Tongue (tissue), 2 donors: ENCODE results near the gene SS18L1. TPM values are rescaled to one million over a fixed set of nuclear protein-coding genes. Genes with fewer than 3 reads are reported as not detected.

Experiments
- DNase-seq: peaks from one replicate; pipeline ENCODE4 v3.0.0-alpha.2; 2015
- total RNA-seq: library from RNA; depleted of rRNA; stranded (reverse); fragments of >200 nt; gene quantifications from one replicate; pipeline ENCODE4 v1.2.3, GENCODE V29; 2014

Gene SS18L1
- total RNA-seq, 1 donor from 2014 or later = 18.9 TPM

GRCh38 chr20:62212299-62212698, 68.7 kb downstream of the SS18L1 start:
- DNase-seq = no peak

GRCh38 chr20:62214067-62214466, 70.5 kb downstream of the SS18L1 start:
- no peak for DNase-seq

DNA sequence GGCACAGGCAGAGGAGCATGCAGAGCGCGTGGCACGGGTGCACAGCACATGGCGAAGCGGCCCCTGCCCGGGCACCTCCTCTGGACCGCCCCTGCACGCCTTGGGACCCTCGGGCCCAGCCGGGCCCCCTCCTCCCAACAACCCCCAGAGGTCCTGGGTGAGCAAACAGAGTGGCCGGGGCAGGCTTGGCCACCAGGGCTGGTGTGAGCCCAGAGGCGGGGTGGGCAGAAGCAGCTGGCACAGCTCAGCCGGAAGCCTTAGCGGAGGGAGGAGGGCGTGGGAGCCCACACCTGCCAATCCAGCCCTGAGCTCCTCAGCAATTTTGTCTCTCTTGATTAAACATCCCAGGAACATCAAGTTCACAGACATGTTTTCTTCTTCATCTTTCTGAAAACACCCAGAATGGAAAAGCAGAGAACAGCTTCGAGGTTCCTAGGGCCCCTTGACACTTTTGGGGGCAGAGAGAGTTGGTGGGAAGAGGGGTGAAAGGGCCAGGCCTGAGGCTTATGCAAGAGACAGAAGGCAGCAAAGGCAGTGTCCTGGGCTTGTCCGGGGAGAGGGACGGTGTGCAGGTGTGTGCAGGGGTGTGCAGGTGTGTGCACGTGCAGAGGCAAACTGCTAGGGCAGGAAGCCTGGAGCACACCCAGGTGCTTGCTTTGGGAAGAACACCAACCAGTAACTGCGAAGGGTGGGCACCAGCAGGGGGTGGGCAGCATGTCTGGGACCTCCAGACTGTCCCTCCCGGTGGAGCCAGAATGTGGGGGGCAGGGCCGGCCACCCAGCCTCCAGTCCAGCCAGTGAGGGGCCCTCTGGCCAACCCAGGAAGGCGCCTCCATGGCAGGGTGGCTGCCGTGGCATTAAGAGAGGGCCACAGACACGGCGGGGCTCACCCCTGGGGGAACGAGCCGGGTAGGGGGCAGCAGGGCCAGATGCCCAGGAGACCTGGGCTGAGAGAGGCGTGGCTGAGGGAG, 71.7 kb downstream of the SS18L1 start:
- no peak for DNase-seq

DNA sequence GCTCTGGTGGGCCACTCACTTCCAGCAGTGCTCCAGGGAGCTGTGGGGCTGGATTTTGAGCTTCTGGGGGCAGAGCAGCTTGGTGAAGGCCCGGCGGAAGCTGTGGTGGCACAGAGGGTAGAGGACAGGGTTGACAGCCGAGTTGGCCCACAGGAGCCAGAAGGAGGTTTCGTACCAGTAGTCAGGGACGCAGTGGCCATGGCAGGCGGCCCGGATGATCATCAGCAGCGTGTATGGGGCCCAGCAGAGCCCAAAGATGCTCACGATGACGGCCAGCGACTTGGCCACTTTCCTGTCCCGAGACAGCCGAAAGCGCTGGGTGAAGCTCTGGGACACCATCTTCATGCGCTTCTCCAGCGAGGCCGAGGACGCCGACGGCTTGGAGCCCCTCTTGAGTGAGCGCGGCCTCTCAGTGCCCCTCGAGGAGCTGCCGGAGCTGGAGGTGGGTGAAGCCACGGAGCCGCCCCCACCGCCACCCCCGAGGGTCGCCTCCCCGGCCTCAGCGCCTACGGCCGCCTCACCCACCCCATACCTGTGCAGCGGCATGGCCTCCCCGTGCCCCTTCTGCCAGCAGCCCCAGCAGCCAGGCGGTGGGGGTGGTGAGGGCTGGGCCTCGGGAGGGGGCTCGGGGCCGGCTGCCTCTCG, 72.5 kb downstream of the SS18L1 start:
- DNase-seq = no peak

- no peak for DNase-seq
Measured at GRCh38 chr20:62216636-62217566, 73.3 kb downstream of the SS18L1 start.

GRCh38 chr20:62217913-62218773, 74.6 kb downstream of the SS18L1 start:
- DNase-seq = no peak

DNA sequence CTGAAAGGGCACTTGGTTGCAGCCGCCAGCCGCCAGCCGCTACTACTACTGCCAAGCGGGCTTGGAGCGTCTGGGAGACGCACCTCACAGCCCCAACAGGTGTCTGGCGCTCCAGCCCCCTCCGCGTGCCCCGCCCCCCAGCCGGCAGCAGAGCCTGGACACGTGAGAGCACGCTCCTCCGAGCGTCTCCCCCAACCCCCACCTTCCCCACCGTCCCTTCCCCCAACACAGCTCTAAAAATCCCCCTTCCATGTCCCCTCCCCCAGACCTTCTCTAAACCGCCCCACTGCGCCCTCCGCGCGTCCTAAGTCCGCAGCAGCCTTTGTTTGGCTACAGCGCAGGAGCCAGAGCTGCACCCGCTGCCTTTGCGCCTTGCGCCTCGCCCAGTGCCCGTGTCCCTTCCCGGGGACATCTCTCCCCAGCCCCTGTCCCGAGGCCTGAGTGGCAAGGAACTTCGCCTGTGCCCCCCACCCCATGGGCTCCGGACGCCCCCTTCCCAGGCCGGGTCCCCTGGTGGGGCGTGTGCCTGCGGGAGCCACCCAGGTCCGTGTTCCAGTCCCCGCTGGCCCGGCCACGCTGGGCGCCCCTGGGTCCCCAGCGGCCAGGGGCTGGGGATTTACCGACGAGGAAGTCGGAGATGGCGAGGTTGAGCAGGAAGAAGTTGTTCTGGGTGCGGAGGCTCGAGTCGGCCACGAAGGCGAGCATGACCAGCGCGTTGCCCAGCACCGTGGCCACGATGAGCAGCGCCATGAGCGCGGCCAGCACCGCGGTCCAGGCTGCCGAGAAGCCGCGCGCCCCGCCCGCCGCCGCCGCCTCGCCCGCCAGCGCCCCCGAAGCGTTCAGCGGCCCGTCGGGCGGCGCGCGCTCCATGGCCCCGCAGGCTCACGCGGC, 75.8 kb downstream of the SS18L1 start:
- DNase-seq = no peak

DNA sequence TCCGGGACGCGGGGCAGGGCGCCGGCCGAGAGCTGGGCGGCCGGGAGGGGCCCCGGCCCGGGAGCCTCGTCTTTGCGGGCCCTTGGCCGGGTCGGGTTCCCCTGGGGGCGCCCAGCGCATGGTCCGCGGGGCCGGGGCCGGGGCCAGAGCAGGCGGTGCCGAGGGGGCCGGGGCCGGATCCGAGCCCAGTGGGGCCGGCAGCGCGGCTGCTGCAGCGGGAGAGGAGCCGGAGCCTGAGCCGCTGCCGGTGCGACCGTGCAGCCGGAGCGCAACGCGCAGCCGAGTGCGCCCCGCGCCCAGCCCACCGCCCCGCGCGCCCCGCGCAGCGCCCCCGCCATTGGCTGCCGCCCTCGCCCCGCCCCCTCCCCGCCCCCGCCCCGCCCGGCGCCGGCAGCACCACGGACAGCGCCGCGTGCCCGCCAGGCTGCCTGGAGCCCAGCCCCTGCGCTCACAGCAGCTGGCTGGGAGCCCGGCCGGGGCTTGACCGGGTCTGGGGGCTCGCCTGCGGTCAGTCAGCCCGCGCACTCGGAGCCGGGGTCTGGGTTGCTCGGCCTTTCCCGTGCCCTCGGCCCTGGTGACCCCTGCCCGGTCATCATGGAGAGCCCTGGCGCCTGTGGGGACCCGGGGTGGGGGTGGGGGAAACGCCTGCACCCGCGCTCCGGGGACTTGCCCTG, 76.6 kb downstream of the SS18L1 start, which contains the start of gene HRH3:
HRH3 (minus strand) TSS at position 287 of the 674 bp plus-strand sequence. CDS start 308 bp downstream, outside the sequence.
- peak; percentile 79 for DNase-seq

- DNase-seq = no peak
Measured at GRCh38 chr20:62220666-62221568, 77.3 kb downstream of the SS18L1 start.

GRCh38 chr20:62222266-62222850, 78.8 kb downstream of the SS18L1 start:
- DNase-seq = no peak

GRCh38 chr20:62222972-62223371, 79.4 kb downstream of the SS18L1 start:
- no peak for DNase-seq

GRCh38 chr20:62223571-62223970, 80.0 kb downstream of the SS18L1 start:
- no peak for DNase-seq

GRCh38 chr20:62224113-62224855, 80.7 kb downstream of the SS18L1 start:
- no peak for DNase-seq

DNA sequence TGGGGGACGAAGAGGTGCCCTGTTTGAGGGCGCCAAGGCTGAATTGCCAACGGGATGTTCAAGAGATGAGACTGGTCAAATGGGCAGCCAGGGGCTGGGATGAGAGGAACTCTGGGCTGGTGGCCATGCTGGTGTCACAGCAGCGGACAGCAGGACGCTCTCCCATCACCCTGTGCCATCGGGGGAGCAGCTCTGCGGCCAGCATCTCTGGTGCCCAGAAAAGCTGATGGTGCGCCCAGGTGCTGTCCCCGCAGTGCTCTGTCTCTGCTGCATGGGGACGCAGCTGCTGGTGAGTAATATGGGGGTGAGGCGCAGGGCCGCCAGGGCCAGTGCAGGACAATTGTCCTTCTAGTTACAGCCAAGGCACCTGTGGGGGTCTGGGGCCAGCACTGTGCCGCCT, 81.5 kb downstream of the SS18L1 start:
- DNase-seq = no peak

DNA sequence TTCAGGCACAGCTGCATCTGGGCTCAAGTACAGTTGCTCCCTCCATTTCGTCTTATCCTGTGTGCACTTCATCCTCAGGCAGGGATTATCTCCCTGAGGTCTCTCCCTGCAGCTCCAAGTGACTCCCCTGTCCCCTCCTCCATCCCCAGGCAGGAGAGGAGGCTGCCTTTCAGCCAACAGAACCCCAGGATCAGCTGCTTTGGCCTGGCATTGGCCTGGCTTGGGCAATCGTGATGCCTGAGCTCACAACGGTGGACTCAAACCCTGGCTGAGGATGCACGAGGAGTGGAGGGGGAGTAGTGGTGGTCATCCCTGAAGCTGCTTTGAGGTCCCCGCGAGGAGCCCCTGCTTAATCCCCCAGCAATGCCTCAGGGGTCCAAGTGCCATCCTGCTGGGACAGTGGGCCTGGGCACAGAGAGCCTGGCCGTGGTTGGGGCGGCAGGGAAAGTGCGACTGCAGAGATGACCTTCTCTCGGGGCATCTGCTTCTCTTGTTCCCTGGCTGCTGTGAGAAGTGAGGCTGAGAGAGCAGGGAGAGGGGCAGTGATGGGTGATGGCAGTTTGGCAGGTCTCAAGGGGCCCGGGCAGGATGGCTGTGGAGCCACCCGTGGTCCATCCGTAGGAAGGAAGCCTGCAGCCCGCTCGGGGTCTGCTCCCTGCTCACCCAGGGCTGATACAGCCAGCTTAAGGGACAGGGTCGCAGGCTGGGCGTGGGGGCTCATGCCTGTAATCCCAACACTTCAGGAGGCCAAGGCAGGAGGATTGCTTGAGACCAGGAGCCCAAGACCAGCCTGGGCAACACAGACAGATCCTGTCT, 82.5 kb downstream of the SS18L1 start:
- DNase-seq = no peak
